Omental fat pad (tissue), 4 donors: ENCODE measurements around the gene ZNF787. TPM values are rescaled to one million over a fixed set of nuclear protein-coding genes. Genes with fewer than 3 reads are reported as not detected.
A peak's percentile ranks its signal among the peaks of the same experiment; 100 is the strongest.

ENCODE experiments used
- ATAC-seq: fragments of 150-250 bp; one replicate; pipeline ENCODE4 v1.9.1; 2016; ENCODE audit warnings: mild to moderate bottlenecking, moderate library complexity; ENCODE audit not compliant: low FRiP score
- DNase-seq: peaks from one replicate; pipeline ENCODE4 v3.0.0-alpha.2; 2019; ENCODE audit warnings: low spot score
- total RNA-seq, 4 donors: library from RNA; depleted of rRNA; stranded (reverse); fragments of >200 nt; gene quantifications; one replicate each; pipeline ENCODE4 v1.1.0, GENCODE V29; 2016
- TF ChIP-seq, protein P1 (sequence below), 3 donors: fragments of 450-650 bp; IDR thresholded peaks; one replicate each; pipeline ENCODE4 v1.5.1; 2016 to 2017; ENCODE audit warnings: antibody characterized with exemption in 3 of 3, mild to moderate bottlenecking in 3 of 3, moderate library complexity in 2 of 3

Gene ZNF787
- total RNA-seq, 4 donors from 2014 or later = 10.9 to 18.6 (median 12.0) TPM

- TF ChIP-seq, protein P1, sequence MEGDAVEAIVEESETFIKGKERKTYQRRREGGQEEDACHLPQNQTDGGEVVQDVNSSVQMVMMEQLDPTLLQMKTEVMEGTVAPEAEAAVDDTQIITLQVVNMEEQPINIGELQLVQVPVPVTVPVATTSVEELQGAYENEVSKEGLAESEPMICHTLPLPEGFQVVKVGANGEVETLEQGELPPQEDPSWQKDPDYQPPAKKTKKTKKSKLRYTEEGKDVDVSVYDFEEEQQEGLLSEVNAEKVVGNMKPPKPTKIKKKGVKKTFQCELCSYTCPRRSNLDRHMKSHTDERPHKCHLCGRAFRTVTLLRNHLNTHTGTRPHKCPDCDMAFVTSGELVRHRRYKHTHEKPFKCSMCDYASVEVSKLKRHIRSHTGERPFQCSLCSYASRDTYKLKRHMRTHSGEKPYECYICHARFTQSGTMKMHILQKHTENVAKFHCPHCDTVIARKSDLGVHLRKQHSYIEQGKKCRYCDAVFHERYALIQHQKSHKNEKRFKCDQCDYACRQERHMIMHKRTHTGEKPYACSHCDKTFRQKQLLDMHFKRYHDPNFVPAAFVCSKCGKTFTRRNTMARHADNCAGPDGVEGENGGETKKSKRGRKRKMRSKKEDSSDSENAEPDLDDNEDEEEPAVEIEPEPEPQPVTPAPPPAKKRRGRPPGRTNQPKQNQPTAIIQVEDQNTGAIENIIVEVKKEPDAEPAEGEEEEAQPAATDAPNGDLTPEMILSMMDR (IDR thresholded peaks at IDR 0.05) = no peak
- peak; percentile 59 for ATAC-seq
Observed at GRCh38 chr19:56133858-56134653, 13.0 kb upstream of the ZNF787 start.

GRCh38 chr19:56132316-56132822 lies 11.3 kb upstream of the ZNF787 start:
- TF ChIP-seq, protein P1 (IDR thresholded peaks at IDR 0.05) = no peak
- DNase-seq = no peak
- peak; percentile 81 for ATAC-seq

More at GRCh38 chr19:56133858-56134653, 13.0 kb upstream of the ZNF787 start:
- no peak for DNase-seq

GRCh38 chr19:56131651-56132050 lies 10.6 kb upstream of the ZNF787 start:
- DNase-seq (no peak), ATAC-seq (no peak)
- TF ChIP-seq, protein P1 (IDR thresholded peaks at IDR 0.05) = no peak

DNA sequence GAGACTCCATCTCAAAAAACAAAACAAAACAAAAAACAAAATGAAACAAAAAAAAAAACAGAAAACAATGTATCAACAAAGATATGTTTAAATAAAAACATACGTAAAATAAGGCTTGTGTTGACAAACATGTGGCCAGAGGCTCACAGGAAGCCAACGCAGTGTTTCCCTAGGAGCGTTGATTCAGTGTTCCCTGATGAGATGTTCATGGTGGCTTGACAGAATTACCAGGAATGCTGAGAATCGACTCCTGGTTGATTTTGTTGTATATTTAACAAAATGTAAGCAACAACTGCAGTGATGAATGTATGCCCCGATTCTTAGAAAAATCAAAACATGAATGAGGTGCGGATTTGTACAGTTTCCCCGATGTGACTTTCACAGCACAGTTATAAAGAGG lies 8.9 kb upstream of the ZNF787 start:
- ATAC-seq = no peak
- no peak for DNase-seq
- TF ChIP-seq, protein P1 (IDR thresholded peaks at IDR 0.05) = no peak

DNA sequence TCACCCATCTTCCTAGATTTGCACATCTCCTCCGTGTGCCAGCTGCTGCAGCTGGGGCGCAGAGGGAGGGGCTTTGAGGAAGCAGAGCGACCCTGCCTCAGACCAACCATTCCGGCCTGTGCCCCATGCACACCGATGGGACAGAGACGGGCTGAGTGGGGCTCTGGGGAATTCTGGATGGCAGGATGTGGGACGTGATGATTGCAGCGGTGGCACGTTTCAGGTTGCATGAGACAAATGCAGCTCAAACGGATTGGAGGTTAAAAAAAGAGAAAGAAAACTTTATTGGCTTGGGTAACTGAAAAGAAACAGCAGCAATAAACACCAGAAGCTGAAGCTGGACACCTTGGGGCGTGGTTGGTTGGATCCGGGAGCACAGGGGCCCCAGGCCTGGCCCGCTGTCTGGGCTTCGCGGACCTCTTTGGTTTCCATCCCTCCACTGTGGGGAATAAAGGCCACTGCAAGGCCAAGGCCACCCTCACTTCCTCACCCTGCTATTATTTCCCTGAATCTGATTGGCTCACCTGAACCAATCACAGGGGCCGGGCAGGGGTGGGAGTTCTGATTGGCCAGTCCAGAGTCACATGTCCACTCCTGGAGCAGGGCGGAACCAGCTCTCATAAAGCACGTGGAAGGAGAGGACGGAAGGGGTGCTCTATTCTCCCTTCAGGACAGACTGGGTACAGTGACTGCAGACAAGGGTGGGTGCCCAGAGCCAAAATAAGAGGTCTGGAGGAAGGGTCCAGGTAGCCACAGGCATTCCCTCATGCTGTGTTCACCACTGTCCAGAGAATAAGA lies 6.1 kb upstream of the ZNF787 start:
- TF ChIP-seq, protein P1 (IDR thresholded peaks at IDR 0.05) = no peak
- DNase-seq (no peak), ATAC-seq (no peak)

DNA sequence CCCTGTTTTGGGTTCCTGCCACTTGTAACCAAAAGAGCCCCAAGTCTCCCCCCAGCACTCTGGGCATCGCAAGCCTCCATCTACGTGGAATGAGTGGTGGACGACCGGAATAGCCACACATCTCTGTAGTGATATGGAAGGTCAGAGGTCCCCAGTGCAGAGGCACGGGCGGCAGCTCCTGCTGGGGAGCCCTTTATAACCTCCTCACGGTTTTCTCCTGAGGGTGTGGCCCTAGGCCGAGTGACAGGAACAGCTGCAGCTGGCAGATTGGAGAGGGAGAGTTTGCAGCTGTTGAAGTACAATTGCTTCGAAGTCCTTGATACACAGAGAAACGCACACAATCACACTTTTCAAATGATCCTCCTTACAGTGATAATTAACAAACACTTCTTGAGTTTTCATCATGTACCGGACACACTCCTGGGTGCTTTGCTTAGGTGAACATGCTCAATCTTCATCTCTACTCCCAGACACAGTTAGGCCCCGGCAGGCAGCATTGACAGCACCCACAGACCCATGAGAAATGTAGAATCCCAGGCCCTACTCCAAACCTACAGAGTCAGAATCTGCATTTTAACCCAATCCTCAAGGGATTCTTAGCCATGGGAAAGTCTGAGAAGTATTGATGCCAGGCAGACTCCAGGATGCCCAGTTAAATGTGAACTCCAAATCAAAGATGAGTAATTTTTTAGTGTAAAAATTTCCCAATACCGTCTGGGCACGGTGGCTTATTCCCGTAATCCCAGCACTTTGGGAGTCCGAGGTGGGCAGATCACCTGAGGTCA lies 4.9 kb upstream of the ZNF787 start:
- ATAC-seq = no peak
- TF ChIP-seq, protein P1 (IDR thresholded peaks at IDR 0.05) = no peak
- DNase-seq = no peak
